OCI-LY1 (cell line): Measurements from ENCODE around the gene CRLF3.
"Not testable (repeated sequence)": the region's sequence is repeated elsewhere in the genome, so short reads cannot be mapped to it uniquely, and the experiment has no call there.

Source experiments
- CTCF ChIP-seq: fragments of 200-600 bp; sonication (generic), shearing (Covaris generic); IDR thresholded peaks from 2 replicates; pipeline ENCODE4 v1.5.1; 2017; ENCODE audit warnings: mild to moderate bottlenecking, antibody characterized with exemption, low read length, moderate library complexity, mixed read lengths
- EZH2 ChIP-seq: fragments of 200-600 bp; sonication (generic), shearing (Covaris generic); IDR thresholded peaks from 2 replicates; pipeline ENCODE4 v1.8.0; 2017; ENCODE audit warnings: borderline replicate concordance, mixed run types, mild to moderate bottlenecking, antibody characterized with exemption, low read length, moderate library complexity, mixed read lengths

GRCh38 chr17:30822919-30823318 is 1.6 kb downstream of the CRLF3 start:
- TF ChIP-seq CTCF, EZH2: not testable (repeated sequence)
